ENCODE results near the gene DCUN1D3.
A peak's percentile ranks its signal among the peaks of the same experiment; 100 is the strongest.
"Not testable (repeated sequence)": the region's sequence is repeated elsewhere in the genome, so short reads cannot be mapped to it uniquely, and the experiment has no call there.

Gene DCUN1D3, protein sequence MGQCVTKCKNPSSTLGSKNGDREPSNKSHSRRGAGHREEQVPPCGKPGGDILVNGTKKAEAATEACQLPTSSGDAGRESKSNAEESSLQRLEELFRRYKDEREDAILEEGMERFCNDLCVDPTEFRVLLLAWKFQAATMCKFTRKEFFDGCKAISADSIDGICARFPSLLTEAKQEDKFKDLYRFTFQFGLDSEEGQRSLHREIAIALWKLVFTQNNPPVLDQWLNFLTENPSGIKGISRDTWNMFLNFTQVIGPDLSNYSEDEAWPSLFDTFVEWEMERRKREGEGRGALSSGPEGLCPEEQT

DNA sequence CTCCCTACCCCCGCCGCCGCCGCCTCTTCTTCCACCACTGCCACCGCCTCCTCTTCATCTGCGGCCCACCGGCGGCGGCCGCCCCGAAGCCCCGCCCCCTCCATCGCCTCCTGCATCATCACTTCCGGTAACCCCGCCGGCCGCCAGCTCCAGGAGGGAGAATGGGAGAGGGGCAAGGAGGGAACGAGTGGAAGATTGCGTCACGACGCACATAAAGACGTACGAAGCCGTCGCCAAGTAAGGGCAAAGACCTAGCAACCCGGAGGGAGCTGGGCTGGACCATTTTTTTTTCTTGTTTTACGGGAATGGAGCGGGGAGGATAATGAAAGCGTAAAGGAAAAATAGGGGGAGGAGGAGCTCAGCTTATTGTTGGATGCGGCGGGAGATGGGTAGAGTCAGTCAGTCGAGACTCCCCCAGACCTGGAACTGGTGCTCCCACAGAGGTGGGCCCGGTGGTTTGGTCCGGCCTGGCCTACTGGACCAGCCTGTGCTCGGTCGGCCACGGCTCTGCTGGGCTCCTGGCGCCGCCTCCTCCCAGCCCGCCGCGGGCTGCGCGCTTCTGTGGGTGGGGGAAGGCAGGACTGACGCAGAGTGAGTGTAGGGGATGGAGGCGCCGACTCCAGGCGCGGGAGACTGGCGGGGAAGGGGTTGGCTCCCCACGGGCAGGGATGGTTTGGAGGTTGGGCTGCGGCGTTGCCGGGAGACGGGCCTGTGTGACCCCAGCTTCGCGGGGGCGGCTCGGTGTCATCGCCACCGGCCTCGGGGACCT lies at the start of gene DCUN1D3, which contains the start of gene LYRM1:
DCUN1D3 (minus strand) TSS at position 60 of the 769 bp plus-strand sequence. CDS start 37,820 bp downstream, outside the sequence.
LYRM1 (plus strand) TSS at position 473 of the 769 bp plus-strand sequence. CDS start 14,785 bp downstream, outside the sequence.
- peak; percentile 99 for DNase-seq

DNA sequence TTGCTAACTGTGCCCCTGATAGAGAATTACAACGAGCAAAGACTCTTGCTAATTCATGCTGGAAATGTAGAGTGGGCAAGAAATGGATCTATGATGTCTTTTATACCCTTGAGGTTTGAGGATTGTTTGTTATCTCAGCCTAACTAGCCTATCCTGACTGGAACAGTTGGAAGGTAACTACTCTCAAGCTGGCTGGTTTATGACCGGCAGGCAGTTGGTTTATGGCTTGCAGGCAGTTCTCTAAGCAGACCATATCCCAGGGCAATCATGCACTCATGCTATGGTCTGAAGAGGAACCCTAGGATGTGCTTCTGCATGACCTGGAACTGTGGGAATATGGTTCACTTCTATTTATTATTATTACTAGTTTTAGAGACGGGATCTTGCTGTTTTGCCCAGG lies 49.5 kb upstream of the DCUN1D3 start:
- DNase-seq, result no peak

DNA sequence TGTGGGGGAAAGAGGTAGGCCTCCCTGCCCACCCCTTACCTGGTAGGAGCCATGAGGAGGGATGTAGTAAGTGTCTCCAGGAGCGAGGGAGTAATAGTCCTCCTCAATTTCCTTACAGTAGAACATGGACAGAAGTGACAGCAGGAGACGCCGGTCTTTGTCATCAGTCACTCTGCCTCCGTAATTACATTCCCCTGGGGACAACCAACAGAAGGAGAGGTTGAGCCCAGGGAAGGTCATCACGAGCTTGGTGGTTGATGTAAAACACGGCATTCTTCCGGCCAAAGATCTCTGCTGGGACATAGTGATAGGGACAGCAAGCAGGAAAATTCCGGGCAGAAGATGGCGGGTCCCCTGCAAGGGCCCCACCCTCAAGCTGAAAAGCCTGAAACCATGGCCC lies 48.3 kb upstream of the DCUN1D3 start:
- DNase-seq, result no peak

DNA sequence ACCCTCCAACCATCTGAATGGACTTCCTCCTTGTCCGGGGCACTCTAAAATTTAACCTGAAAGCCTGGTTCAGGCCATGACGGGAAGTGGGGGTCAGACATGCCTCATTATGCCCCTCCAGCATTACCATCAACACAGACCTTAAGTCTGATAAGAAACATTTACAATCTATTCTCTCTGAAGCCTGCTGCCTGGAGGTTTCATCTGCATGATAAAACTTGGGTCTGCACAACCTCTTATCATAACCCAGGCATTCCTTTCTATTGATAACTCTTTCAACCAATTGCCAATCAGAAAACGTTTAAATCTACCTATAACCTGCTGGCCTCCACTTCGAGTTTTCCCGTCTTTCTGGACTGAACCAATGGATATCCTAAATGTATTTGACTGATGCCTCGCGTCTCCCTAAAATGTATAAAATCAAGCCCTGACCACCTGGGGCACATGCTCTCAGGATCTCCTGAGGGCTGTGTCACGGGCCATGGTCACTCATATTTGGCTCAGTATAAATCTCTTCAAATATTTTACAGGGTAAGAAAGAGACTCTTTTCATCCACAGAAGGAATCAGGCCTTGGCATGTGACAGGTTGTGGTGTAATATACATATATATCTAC lies 46.0 kb upstream of the DCUN1D3 start:
- DNase-seq, result no peak

GRCh38 chr16:20945575-20945875 lies 45.4 kb upstream of the DCUN1D3 start:
- DNase-seq, result not testable (repeated sequence)

DNA sequence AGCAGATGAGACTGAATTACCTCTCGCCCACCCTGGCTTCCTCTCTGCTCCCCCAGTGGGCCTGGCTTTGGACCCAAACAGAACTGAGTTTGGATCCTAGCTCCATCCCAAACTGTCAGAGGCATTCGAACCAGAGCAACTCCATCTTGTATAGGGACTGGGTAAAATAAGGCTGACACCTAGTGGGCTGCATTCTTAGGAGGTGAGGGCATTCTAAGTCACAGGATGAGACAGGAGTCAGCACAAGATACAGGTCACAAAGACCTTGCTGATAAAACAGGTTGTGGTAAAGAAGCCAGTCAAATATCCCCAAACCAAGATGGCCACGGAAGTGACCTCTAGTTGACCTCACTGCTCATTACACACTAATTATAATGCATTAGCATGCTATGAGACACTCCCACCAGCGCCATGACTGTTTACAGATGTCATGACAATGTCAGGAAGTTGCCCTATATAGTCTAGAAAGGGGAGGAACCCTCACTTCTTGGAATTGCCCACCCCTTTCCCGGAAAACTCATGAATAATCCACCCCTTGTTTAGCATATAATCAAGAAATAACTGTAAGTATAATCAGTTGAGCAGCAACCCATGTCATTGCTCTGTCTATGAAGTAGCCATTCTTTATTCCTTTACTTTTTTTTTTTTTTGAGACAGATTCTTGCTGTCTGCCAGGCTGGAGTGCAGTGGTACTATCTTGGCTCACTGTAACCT lies 44.9 kb upstream of the DCUN1D3 start:
- DNase-seq, result peak; percentile 25

GRCh38 chr16:20942256-20942655 lies 42.1 kb upstream of the DCUN1D3 start:
- no peak for DNase-seq

DNA sequence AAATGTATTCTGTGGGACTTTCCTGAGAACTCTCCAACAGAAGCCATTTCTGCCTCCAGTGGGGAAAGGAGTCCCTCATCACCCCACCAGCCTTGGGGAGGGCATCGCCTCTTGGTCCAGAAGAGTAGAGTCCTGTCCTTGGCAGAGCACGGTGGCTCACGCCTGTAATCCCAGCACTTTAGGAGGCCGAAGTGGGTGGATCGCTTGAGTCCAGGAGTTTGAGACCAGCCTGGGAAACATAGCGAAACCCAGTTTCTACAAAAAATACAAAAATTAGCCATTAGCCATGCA lies 41.4 kb upstream of the DCUN1D3 start:
- no peak for DNase-seq

- no peak for DNase-seq
Observed at GRCh38 chr16:20940871-20941635, 40.9 kb upstream of the DCUN1D3 start.

DNA sequence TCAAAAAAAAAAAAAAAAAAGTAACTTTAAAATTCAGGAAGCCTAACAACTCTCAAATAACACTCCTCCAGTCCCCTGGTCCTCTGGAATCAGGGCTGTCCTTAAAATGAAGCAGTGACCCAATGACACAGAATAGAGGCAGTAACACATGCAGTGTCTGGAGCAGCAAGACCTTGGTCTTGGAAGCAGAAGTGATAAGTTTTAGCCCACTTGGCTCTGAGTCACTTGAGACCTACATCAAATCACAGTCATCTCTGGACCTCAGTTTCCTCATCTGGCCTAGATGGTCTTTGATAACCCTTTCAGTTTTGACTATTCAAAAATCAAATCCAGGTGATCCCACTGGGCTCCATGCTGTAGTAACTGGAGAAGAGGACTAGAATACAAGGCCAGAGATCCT lies 39.5 kb upstream of the DCUN1D3 start:
- no peak for DNase-seq

GRCh38 chr16:20938426-20938825 lies 38.3 kb upstream of the DCUN1D3 start:
- peak; percentile 30 for DNase-seq

DNA sequence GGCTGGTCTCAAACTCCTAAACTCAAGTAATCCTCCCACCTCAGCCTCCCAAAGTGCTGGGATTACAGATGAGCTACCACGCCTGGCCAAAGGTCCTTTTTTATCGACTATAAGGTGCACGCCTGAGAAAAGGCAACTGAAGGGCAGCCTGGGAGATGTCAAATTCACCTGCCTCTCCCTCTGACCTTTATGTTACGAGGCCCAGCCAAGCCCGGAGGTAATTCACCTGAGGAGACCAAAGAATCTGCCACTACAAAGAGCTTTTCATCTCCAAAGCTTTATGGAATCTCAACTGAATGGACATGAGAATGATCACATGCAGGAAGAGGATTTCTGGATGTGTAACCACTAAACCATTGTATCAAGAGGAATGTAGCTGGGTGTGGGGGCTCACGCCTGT lies 37.6 kb upstream of the DCUN1D3 start:
- no peak for DNase-seq

GRCh38 chr16:20933589-20933988 lies 33.4 kb upstream of the DCUN1D3 start:
- no peak for DNase-seq

- DNase-seq, result no peak
Observed at GRCh38 chr16:20931066-20931600, 31.0 kb upstream of the DCUN1D3 start.

GRCh38 chr16:20930365-20930690 lies 30.2 kb upstream of the DCUN1D3 start:
- DNase-seq, result no peak

GRCh38 chr16:20929676-20930364 lies 29.7 kb upstream of the DCUN1D3 start:
- DNase-seq, result peak; percentile 6

GRCh38 chr16:20928774-20929411 lies 28.7 kb upstream of the DCUN1D3 start:
- peak; percentile 48 for DNase-seq

- DNase-seq, result no peak
Observed at GRCh38 chr16:20925751-20926150, 25.6 kb upstream of the DCUN1D3 start.

- DNase-seq, result no peak
Observed at GRCh38 chr16:20923876-20924275, 23.7 kb upstream of the DCUN1D3 start.

GRCh38 chr16:20920799-20921198 lies 20.6 kb upstream of the DCUN1D3 start:
- DNase-seq, result no peak

DNA sequence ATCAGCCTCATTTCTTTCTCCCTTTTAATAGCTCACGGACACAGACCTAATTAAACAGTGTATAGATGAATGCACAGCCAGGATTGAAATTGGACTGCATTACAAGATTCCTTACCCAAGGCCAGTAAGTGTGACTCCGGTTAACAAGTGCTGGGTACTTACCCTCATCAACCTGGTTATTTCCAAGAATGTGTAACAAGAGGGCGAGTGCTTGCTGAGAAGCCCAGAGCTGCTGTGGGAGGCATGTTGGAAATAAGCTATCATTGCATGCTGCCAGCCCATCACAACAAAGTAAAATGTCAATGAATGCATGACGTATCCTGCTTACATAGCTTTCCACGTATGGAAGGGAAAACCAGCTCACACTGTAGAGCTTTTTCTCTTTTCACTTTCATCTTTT lies 19.9 kb upstream of the DCUN1D3 start:
- DNase-seq, result no peak
